Adrenal gland (tissue), 12 donors: ENCODE measurements around the gene CYRIA. TPM values are rescaled to one million over a fixed set of nuclear protein-coding genes. Genes with fewer than 3 reads are reported as not detected.

Experiments used
- DNase-seq, 7 donors: peaks; one replicate each; pipeline ENCODE4 v3.0.0-alpha.2; 2019 to 2020
- H3K27ac ChIP-seq, 5 donors: fragments of 200-600 bp; sonication (generic) in 4 of 5; 1 replicate in 3 of 5; 2 replicates in 2 of 5; pipeline versions ENCODE4 v1.5.1 to v1.8.0; 2016 to 2020; ENCODE audit warnings: mild to moderate bottlenecking in 1 of 5
- H3K27me3 ChIP-seq: fragments of 200-600 bp; 2 replicates; pipeline ENCODE4 v1.8.0; 2021
- H3K36me3 ChIP-seq, 2 donors: fragments of 200-600 bp; replicated peaks in 1 of 2; 1 replicate in 1 of 2; 2 replicates in 1 of 2; pipeline versions ENCODE4 v1.5.1 to v1.8.0; 2018 to 2022
- H3K4me1 ChIP-seq, 2 donors: fragments of 200-600 bp; replicated peaks in 1 of 2; 1 replicate in 1 of 2; 2 replicates in 1 of 2; pipeline versions ENCODE4 v1.5.1 to v1.8.0; 2018 to 2021
- H3K4me3 ChIP-seq, 4 donors: fragments of 200-600 bp; sonication (generic) in 3 of 4; one replicate each; pipeline ENCODE4 v1.5.1; 2016 to 2018
- H3K9me3 ChIP-seq, 3 donors: fragments of 200-600 bp; sonication (generic) in 1 of 3; replicated peaks in 1 of 3; 1 replicate in 2 of 3; 2 replicates in 1 of 3; pipeline versions ENCODE4 v1.5.1 to v1.8.0; 2016 to 2021
- POLR2A ChIP-seq, 2 donors: fragments of 450-650 bp; IDR thresholded peaks; one replicate each; pipeline ENCODE4 v1.6.1; 2017; ENCODE audit warnings: antibody characterized with exemption in 2 of 2, mild to moderate bottlenecking in 2 of 2, moderate library complexity in 1 of 2
- WGBS, 4 donors: extraction: QIAGEN DNeasy Blood & Tissue Kit in 2 of 4; methylation state at CpG; one replicate each; pipeline versions ENCODE4 v1.1.5 to v1.1.7; 2013 to 2017; 5-methylcytosine and 5-hydroxymethylcytosine counted together
- intact Hi-C, 2 donors: fragments of 100-400 bp; cut with DNase I; formaldehyde crosslinking; loops; one replicate each; pipeline versions ENCODE4 v1.14.1 to v1.15.0; 2022 to 2023
- polyA plus RNA-seq, 3 donors: library from polyadenylated mRNA; stranded (reverse); fragments of 200-250 nt in 2 of 3; fragments of 350-450 nt in 1 of 3; fragmentation: Illumina TruSeq in 1 of 3; extraction: RNeasy Lipid Tissue Mini Kit (QIAGEN cat#74804) in 1 of 3; gene quantifications; one replicate each; pipeline ENCODE4 v1.2.3, GENCODE V29; 2013 to 2014
- total RNA-seq, 9 donors: library from RNA; depleted of rRNA in 4 of 9; stranded (reverse); fragments of >200 nt in 4 of 9; fragments of 120-200 nt in 1 of 9; fragmentation: NEBNext Ultra II Directional in 1 of 9; extraction: Animal tissue kit (Norgen Biotek cat#: 25700) in 1 of 9; gene quantifications; one replicate each; pipeline versions ENCODE4 v1.1.0 to v1.2.4, GENCODE V29; 2013 to 2023
- TF ChIP-seq, protein P1 (sequence below), 6 experiments: fragments of 450-650 bp in 4 of 6; fragments of 200-600 bp in 2 of 6; sonication (generic) in 1 of 6; IDR thresholded peaks; 1 replicate in 5 of 6; 2 replicates in 1 of 6; pipeline versions ENCODE4 v1.5.1 to v1.8.0; 2016 to 2021; ENCODE audit warnings: antibody characterized with exemption in 6 of 6, mild to moderate bottlenecking in 2 of 6, moderate library complexity in 1 of 6
- donor health status: healthy with polysubstance abuse.
- donor health status: Bipolar disorder and iron deficiency.
- donor health status: DM: yes; HTN: yes; CAD: no.
- donor health status: DM: no; HTN: no; CAD: no.
- donor health status: DM: no; HTN: no; CAD: no.
- donor health status: DM: yes; HTN: yes; CAD: no.

The CYRIA gene
- total and polyA plus RNA-seq, 12 donors: 2.4 to 31.0 (median 17.9) TPM

DNA sequence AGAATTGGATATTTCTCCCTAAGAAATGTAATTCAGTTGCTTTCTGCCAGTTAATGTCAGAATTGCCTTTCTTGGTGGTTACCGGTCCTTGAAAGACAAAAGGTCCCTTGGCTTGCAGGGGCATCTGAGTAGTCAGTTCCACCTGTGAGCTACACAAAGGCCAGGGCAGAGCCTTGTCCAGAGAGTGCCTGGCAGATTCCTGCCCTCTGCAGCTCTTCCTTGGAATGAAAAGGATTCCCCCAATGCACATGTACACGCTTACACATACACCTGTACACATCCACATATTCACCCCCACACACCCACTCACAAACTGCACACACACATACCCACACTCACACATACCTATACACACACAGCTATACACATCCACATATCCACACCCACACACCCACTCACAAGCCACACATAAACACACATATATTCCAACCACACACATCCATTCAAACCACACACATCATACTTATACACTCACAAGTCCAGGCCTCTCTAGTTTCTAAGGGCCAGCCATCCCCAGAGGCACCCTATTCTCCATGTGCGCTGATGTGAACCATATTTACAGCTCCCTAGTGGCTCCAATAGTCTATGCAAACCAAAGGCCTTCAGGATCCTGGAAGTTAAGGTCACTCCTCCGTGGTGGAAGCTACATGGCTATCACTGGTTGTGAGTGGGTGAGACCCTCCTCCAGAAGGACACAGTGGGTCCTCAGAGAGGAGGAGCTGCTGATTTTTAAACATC is 9.6 kb downstream of the CYRIA start:
- TF ChIP-seq POLR2A (IDR thresholded peaks at IDR 0.05): no peak
- TF ChIP-seq, protein P1, sequence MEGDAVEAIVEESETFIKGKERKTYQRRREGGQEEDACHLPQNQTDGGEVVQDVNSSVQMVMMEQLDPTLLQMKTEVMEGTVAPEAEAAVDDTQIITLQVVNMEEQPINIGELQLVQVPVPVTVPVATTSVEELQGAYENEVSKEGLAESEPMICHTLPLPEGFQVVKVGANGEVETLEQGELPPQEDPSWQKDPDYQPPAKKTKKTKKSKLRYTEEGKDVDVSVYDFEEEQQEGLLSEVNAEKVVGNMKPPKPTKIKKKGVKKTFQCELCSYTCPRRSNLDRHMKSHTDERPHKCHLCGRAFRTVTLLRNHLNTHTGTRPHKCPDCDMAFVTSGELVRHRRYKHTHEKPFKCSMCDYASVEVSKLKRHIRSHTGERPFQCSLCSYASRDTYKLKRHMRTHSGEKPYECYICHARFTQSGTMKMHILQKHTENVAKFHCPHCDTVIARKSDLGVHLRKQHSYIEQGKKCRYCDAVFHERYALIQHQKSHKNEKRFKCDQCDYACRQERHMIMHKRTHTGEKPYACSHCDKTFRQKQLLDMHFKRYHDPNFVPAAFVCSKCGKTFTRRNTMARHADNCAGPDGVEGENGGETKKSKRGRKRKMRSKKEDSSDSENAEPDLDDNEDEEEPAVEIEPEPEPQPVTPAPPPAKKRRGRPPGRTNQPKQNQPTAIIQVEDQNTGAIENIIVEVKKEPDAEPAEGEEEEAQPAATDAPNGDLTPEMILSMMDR (IDR thresholded peaks at IDR 0.05): no peak
- Histone ChIP-seq H3K36me3 (no peaks in the 10 kb centered on the region), H3K27me3 (no peaks in the 10 kb centered on the region), H3K27ac (peak overlapping the region in 4 of 5 donors; percentile 58 to 87 (median 76)), H3K9me3 (no peaks in the 10 kb centered on the region), H3K4me3 (no peak overlapping the region), H3K4me1 (peaks cover 34 to 80% of the 10 kb centered on the region in 2 donors)
- 83 to 90% (median 87%) methylated on average over 4 of the region's 4 CpGs for WGBS, 4 donors
- intact Hi-C loops: no loop called here
- no peak for DNase-seq

DNA sequence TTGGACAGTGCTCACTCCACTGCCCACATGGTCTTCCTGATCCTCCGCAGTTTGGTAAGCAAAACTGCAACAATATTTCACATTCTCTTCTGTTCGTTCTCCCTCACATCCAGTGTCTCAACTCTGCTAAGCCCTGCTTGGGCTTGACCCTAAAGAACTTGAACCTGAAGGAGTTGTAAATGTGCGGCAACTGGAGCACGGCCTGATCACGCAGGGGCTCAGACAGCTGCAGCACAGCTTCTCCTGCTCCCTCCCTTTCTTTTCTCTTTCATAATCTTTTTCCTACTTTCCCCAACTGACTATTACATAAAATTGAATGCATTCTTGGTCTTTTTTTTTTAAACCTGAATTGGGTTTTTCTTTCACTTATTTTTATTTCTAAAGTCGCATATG is 10.2 kb downstream of the CYRIA start:
- no peak overlapping the region for H3K4me3 ChIP-seq
- H3K36me3 ChIP-seq: no peaks in the 10 kb centered on the region
- peak overlapping the region in 3 of 5 donors; percentile 61 to 82 (median 70) for H3K27ac ChIP-seq
- H3K9me3 ChIP-seq: no peaks in the 10 kb centered on the region
- WGBS, 4 donors: 84 to 98% (median 91%) methylated on average over 6 of the region's 6 CpGs
- intact Hi-C loops: no loop called here
- no peak for DNase-seq
- peaks cover 38 to 85% of the 10 kb centered on the region in 2 donors for H3K4me1 ChIP-seq
- H3K27me3 ChIP-seq: no peaks in the 10 kb centered on the region
- TF ChIP-seq, protein P1 (IDR thresholded peaks at IDR 0.05): no peak
- TF ChIP-seq POLR2A (IDR thresholded peaks at IDR 0.05): no peak

DNA sequence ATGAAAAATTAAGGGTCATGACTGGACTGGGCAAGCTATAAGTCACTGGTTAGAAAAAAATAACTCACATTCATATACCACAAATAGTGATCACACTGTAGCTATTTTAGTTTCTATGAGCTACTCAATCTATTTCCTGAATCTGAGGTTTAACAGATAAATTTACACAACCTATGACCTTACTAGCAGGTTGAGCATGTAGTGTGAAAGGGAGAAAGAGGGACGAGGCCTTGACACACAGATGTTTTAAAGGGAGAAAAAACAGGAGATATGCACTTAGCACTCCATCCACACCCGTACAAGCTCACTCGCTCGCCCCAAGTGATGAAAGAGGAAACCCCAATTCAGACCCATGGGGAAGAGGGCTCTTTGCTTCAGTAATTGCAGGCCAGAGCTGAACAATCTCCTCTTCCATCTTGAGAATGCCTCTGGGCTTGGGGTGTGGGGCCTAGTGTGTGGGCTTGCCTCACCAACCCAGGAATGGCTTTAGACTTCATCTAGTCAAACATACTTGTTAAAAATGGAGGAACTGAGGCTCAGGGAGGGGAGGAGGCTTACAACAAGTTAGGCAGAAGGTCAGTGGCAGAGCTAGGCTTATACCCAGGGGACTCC is 10.7 kb downstream of the CYRIA start:
- Histone ChIP-seq H3K27me3 (no peaks in the 10 kb centered on the region), H3K4me1 (peaks cover 43 to 86% of the 10 kb centered on the region in 2 donors), H3K36me3 (no peaks in the 10 kb centered on the region), H3K27ac (peak overlapping the region in 2 of 5 donors; percentile 61 to 82), H3K4me3 (no peak overlapping the region), H3K9me3 (no peaks in the 10 kb centered on the region)
- intact Hi-C loops: no loop called here
- no peak for TF ChIP-seq POLR2A (IDR thresholded peaks at IDR 0.05)
- TF ChIP-seq, protein P1 (IDR thresholded peaks at IDR 0.05): no peak
- DNase-seq: no peak
- WGBS, 4 donors: 56 to 89% (median 77%) methylated on average over 4 of the region's 4 CpGs

DNA sequence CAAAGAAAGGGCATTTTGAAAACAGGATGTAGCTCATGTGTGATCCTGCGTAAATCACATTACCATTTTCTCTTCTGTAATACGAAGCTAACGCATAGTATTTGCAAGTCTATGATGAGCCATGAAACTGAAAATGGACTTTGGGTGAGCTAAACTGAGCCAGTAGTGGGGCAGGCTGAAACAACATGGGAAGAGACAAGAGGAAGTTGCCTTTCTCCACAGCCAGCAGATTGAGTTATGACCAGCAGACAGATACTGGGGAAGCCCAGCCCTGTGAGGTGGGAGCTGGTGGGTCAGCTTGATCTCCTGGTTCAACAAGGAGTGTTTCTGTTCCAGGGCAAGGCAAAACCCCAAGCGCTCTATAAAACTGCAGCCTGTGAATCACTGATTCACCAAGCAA is 11.8 kb downstream of the CYRIA start:
- no peak for TF ChIP-seq POLR2A (IDR thresholded peaks at IDR 0.05)
- TF ChIP-seq, protein P1 (IDR thresholded peaks at IDR 0.05): no peak
- intact Hi-C loops: no loop called here
- peaks cover 48 to 88% of the 10 kb centered on the region in 2 donors for H3K4me1 ChIP-seq
- no peaks in the 10 kb centered on the region for H3K9me3 ChIP-seq
- 75 to 89% (median 83%) methylated on average over 4 of the region's 4 CpGs for WGBS, 4 donors
- peak overlapping the region in 4 of 5 donors; percentile 17 to 79 (median 42) for H3K27ac ChIP-seq
- H3K36me3 ChIP-seq: no peaks in the 10 kb centered on the region
- peak in 2 of 7 donors; percentile 13 to 48 for DNase-seq
- no peaks in the 10 kb centered on the region for H3K27me3 ChIP-seq
- H3K4me3 ChIP-seq: no peak overlapping the region
